Cardiac muscle cell (in vitro differentiated cells and primary cell): ENCODE measurements around the gene HCRTR1. TPM values are rescaled to one million over a fixed set of nuclear protein-coding genes. Genes with fewer than 3 reads are reported as not detected.

Experiments used
- DNase-seq, 2 donors: peaks; one replicate each; pipeline versions ENCODE4 v3.0.0 to v3.0.0-alpha.2; 2010 to 2017; ENCODE audit warnings: low read depth in 1 of 2, low spot score in 1 of 2
- H3K27ac ChIP-seq: fragments of 200-600 bp; sonication (generic); 2 replicates; pipeline ENCODE4 v1.5.1; 2016
- H3K27me3 ChIP-seq: fragments of 200-600 bp; sonication (generic); 2 replicates; pipeline ENCODE4 v1.6.0; 2016; ENCODE audit warnings: control low read depth
- H3K36me3 ChIP-seq: fragments of 200-600 bp; sonication (generic); 2 replicates; pipeline ENCODE4 v1.5.1; 2016; ENCODE audit warnings: control low read depth
- H3K4me1 ChIP-seq: fragments of 200-600 bp; sonication (generic); 2 replicates; pipeline ENCODE4 v1.8.1; 2017; ENCODE audit warnings: low read depth, mild to moderate bottlenecking, mixed run types
- H3K4me3 ChIP-seq: fragments of 200-600 bp; sonication (generic); 2 replicates; pipeline ENCODE4 v1.5.1; 2016; ENCODE audit warnings: mild to moderate bottlenecking
- H3K9me3 ChIP-seq: fragments of 200-600 bp; sonication (generic); 2 replicates; pipeline ENCODE4 v1.5.1; 2017; ENCODE audit warnings: low read depth, mild to moderate bottlenecking, control low read depth
- CTCF ChIP-seq: IDR thresholded peaks from 2 replicates; pipeline ENCODE4 v1.5.1; 2012; ENCODE audit warnings: low read depth, mild to moderate bottlenecking, low read length
- polyA plus RNA-seq: library from polyadenylated mRNA; unstranded; fragments of >200 nt; fragmentation: Nextera tagmentation; extraction: Ambion mirVana; gene quantifications from 2 replicates; pipeline ENCODE4 v1.2.1, GENCODE V29; 2016
- total RNA-seq: library from RNA; depleted of rRNA; stranded (reverse); fragments of >200 nt; gene quantifications from 2 replicates; pipeline ENCODE4 v1.2.3, GENCODE V29; 2016

The HCRTR1 gene
- total and polyA plus RNA-seq, 2 experiments from 2014 or later: not detected

DNA sequence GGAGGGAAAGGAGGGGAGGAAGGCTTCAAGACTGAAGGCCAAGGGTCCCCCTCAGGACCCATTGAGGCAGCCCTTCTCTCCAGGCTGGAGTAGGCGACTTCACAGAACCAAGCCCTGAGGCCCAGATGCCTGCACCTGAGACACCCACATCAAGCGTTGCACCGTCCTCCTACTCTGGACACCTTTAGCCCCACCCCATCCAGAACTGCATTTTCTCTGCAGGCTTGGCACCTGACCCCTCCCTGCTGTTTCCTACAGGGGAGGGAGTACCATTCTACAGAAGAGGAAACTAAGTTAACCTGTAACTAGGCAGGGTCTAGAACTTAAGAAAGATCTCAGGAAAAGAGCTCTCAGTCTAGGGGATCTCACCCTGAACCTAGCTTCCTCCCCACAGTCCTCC is 15.2 kb downstream of the HCRTR1 start:
- Histone ChIP-seq H3K9me3 (no peaks in the 10 kb centered on the region), H3K4me3 (no peak overlapping the region), H3K27me3 (no peaks in the 10 kb centered on the region), H3K27ac (no peak overlapping the region), H3K36me3 (peaks cover 8% of the 10 kb centered on the region), H3K4me1 (peaks cover 8% of the 10 kb centered on the region)
- TF ChIP-seq CTCF: no peak
- DNase-seq: no peak

- Histone ChIP-seq H3K27me3 (no peaks in the 10 kb centered on the region), H3K4me3 (no peak overlapping the region), H3K4me1 (peaks cover 6% of the 10 kb centered on the region), H3K27ac (no peak overlapping the region), H3K9me3 (no peaks in the 10 kb centered on the region), H3K36me3 (peaks cover 8% of the 10 kb centered on the region)
- peak; percentile 49 for TF ChIP-seq CTCF
- peak; percentile 18 to 28 for DNase-seq
Observed at GRCh38 chr1:31633117-31633516, 15.6 kb downstream of the HCRTR1 start.

DNA sequence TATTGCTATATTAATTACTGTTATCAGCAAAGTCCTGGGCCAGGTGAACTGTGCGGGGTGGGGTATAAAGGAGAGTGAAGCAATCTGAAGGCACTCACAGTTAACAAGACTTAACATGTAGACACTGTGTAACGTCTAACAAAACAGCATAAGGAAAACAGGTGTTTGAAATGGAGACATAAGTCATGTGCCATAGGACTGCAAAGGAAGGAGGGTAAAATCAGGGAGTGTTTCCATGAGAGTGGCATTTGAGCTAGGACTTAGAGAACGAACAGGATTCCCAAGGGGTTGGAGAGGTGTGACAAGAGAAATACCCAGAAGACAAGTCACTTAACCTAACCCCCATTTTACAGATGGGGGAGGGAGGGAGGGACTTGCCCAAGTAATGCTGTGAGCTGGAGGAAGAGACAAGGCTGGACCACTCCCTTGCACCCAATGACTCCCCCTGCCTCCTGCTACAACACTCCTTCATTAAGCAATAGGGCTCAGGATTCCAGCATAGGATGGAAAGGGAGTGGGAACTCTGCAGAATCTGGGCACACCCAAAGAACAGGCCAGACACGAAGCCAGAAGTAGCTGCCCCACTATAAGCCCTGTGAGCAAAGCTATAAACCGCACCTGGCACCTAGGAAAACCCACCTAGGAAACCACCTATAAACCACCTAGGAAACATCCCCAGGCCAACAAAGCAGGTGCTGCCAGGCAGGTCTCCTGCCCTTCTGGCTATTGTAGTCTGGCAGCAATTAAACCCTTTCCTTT is 20.6 kb downstream of the HCRTR1 start:
- peaks cover 3% of the 10 kb centered on the region for H3K4me1 ChIP-seq
- peaks cover 2% of the 10 kb centered on the region for H3K36me3 ChIP-seq
- H3K9me3 ChIP-seq: no peaks in the 10 kb centered on the region
- no peak overlapping the region for H3K27ac ChIP-seq
- no peaks in the 10 kb centered on the region for H3K27me3 ChIP-seq
- TF ChIP-seq CTCF: no peak
- no peak for DNase-seq
- H3K4me3 ChIP-seq: no peak overlapping the region

DNA sequence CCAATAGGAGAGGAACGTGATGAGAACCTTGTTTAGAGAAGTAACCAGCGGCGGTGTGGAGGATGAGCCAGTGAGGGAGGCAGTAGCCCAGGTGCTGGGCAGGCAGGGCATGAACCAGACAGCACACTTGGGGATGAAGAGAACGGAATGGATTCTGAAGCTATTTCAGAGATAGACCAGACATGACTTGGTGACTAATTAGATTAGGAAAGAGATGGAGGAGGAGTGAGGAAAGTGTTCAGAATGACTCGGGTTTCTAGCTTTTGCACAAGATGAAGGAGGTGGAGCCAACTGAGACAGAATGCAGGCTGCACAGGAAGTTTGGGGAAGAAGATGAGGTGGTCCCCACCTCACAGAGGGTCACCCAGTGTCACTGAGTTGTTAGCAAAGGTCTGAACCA is 22.1 kb downstream of the HCRTR1 start:
- Histone ChIP-seq H3K4me3 (no peak overlapping the region), H3K36me3 (no peaks in the 10 kb centered on the region), H3K9me3 (no peaks in the 10 kb centered on the region), H3K27ac (no peak overlapping the region), H3K27me3 (no peaks in the 10 kb centered on the region), H3K4me1 (peaks cover 12% of the 10 kb centered on the region)
- DNase-seq: peak in 1 of 2 donors; percentile 76
- no peak for TF ChIP-seq CTCF

GRCh38 chr1:31640179-31640578 is 22.7 kb downstream of the HCRTR1 start:
- H3K4me3 ChIP-seq: no peak overlapping the region
- DNase-seq: no peak
- no peaks in the 10 kb centered on the region for H3K36me3 ChIP-seq
- H3K27ac ChIP-seq: no peak overlapping the region
- no peaks in the 10 kb centered on the region for H3K27me3 ChIP-seq
- H3K9me3 ChIP-seq: no peaks in the 10 kb centered on the region
- H3K4me1 ChIP-seq: peaks cover 12% of the 10 kb centered on the region
- no peak for TF ChIP-seq CTCF
